CD8-positive, alpha-beta memory T cell (primary cell): ENCODE results near the gene PLPPR3. TPM values are rescaled to one million over a fixed set of nuclear protein-coding genes. Genes with fewer than 3 reads are reported as not detected.
"Not testable (repeated sequence)": the region's sequence is repeated elsewhere in the genome, so short reads cannot be mapped to it uniquely, and the experiment has no call there.

Source experiments
- CTCF ChIA-PET: fragments of 350-600 bp; sonication (Branson Sonifier 250); formaldehyde crosslinking; loops from one replicate; lab custom pipeline; 2021; ENCODE audit warnings: antibody characterized with exemption; lab: Charles Lee
- POLR2A ChIA-PET: fragments of 350-600 bp; sonication (Branson Sonifier 250); formaldehyde crosslinking; loops from one replicate; lab custom pipeline; 2021; ENCODE audit warnings: antibody characterized with exemption; lab: Charles Lee
- DNase-seq, 5 donors: peaks; one replicate each; pipeline versions ENCODE4 v3.0.0 to v3.0.0-alpha.2; 2020 to 2022; ENCODE audit warnings: mixed read lengths in 1 of 5
- H3K27ac ChIP-seq: one replicate; pipeline ENCODE4 v1.7.0; 2013; ENCODE audit warnings: low read depth, mild to moderate bottlenecking, low read length, moderate library complexity
- H3K27me3 ChIP-seq: 2 replicates; pipeline ENCODE4 v1.7.0; 2013; ENCODE audit warnings: low read length, mild to moderate bottlenecking; ENCODE audit not compliant: insufficient read depth, poor library complexity, severe bottlenecking
- H3K36me3 ChIP-seq: 2 replicates; pipeline ENCODE4 v1.7.0; 2013; ENCODE audit warnings: mild to moderate bottlenecking, low read length, moderate library complexity; ENCODE audit not compliant: insufficient read depth
- H3K4me1 ChIP-seq: 2 replicates; pipeline ENCODE4 v1.7.0; 2013; ENCODE audit warnings: mild to moderate bottlenecking, low read length, moderate library complexity; ENCODE audit not compliant: insufficient read depth
- H3K4me3 ChIP-seq: 2 replicates; pipeline ENCODE4 v1.7.0; 2013; ENCODE audit warnings: mild to moderate bottlenecking, low read length
- H3K9me3 ChIP-seq: 2 replicates; pipeline ENCODE4 v1.7.0; 2013; ENCODE audit warnings: mild to moderate bottlenecking, low read length
- H3K27ac Mint-ChIP-seq, 8 donors: one replicate each; pipeline ENCODE4 v1.8.0; 2020 to 2021; ENCODE audit warnings: mixed read lengths in 8 of 8, mild to moderate bottlenecking in 6 of 8, inconsistent platforms in 3 of 8, moderate library complexity in 3 of 8
- H3K27me3 Mint-ChIP-seq, 2 donors: one replicate each; pipeline ENCODE4 v1.8.0; 2020 to 2021; ENCODE audit warnings: mixed read lengths in 2 of 2, mild to moderate bottlenecking in 1 of 2, moderate library complexity in 1 of 2
- H3K36me3 Mint-ChIP-seq, 3 donors: one replicate each; pipeline ENCODE4 v1.8.0; 2020 to 2021; ENCODE audit warnings: mixed read lengths in 3 of 3, inconsistent platforms in 1 of 3, mild to moderate bottlenecking in 1 of 3
- H3K4me1 Mint-ChIP-seq, 3 donors: one replicate each; pipeline ENCODE4 v1.8.0; 2020 to 2021; ENCODE audit warnings: mixed read lengths in 3 of 3, inconsistent platforms in 1 of 3, mild to moderate bottlenecking in 1 of 3
- H3K4me3 Mint-ChIP-seq, 7 donors: one replicate each; pipeline ENCODE4 v1.8.0; 2020 to 2021; ENCODE audit warnings: mixed read lengths in 7 of 7, mild to moderate bottlenecking in 6 of 7, moderate library complexity in 4 of 7, inconsistent platforms in 2 of 7
- H3K9me3 Mint-ChIP-seq, 5 donors: one replicate each; pipeline ENCODE4 v1.8.0; 2020 to 2022; ENCODE audit warnings: mixed read lengths in 5 of 5, mild to moderate bottlenecking in 3 of 5, moderate library complexity in 2 of 5, inconsistent platforms in 1 of 5
- polyA plus RNA-seq: library from polyadenylated mRNA; unstranded; fragments of 300-500 nt; fragmentation: Illumina TruSeq; gene quantifications from one replicate; pipeline ENCODE4 v1.2.3, GENCODE V29; 2021
- total RNA-seq, 2 experiments: library from RNA; stranded (reverse); gene quantifications; one replicate each; pipeline ENCODE4 v1.2.3, GENCODE V29; 2021

Gene PLPPR3
- total and polyA plus RNA-seq, 3 experiments from 2014 or later, result not detected

DNA sequence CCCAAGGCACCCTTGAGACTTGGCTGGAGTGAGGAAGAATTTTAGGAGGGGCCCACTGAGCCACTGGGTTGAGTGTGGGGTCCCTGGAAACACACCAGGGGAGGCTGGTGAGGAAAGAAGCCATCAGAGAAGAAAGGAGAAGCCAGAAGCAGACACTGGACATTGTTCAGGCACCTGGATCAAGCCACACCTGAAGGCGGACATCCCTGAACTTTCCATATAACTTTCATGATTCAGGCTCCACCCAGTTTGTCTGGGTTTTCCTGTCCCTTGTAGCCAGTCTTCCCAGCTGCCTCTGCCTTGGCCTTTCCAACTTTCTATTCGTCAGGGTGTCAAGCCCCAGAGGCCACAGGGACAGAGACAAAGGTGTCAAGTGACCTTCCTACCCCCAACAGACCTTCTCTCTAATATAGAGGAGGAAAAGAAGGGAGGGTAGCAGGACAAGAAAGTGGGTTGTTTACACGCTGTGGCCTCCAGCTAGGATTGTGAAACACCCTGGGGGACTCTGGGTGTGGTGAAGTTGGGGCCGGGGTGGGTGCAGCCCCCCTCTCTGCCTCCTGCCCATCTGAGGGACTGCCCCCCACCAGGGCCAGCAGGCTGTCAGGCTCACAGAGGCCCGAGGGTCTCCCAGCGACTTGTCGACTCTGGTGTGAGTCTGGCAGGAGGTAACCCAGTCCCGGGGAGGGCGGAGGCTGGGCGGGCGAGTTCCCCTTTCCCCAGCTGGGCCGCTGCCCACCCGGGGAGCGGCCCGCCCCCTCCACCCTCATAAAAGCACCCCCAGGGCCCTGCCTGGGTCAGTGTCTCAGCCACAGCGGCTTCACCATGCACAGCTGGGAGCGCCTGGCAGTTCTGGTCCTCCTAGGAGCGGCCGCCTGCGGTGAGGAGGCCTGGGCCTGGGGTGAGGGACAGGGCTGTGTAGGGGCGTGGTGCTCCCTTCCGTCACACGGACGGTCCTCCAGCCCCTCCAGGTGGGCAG is 37.4 kb upstream of the PLPPR3 start, which contains the start of gene CFD:
Gene CFD (plus strand): TSS at position 797 of the 976 bp plus-strand sequence. CDS start 26 bp downstream, at position 823.
- H3K4me1 Mint-ChIP-seq, result peaks cover 11 to 18% (median 15%) of the 10 kb centered on the region in 3 donors
- no peaks in the 10 kb centered on the region for H3K9me3 ChIP-seq
- peaks cover 23% of the 10 kb centered on the region for H3K4me1 ChIP-seq
- no peaks in the 10 kb centered on the region for H3K36me3 ChIP-seq
- H3K27ac ChIP-seq, result peak within 1 kb of the TSS; percentile 64
- ChIA-PET POLR2A (interaction anchor here (0.9 kb wide), 1 partner anchor 52 kb away, joined by 3 read pairs; no protein-coding TSS in a partner anchor), CTCF (interaction anchor here (1.2 to 3.8 kb wide), 4 partner anchors 48 to 125 kb away, joined by 3 to 22 read pairs (median 8); partner anchors contain the start of gene WDR18)
- no peak within 1 kb of the TSS for H3K4me3 ChIP-seq
- H3K27me3 ChIP-seq, result peaks cover 13% of the 10 kb centered on the region
- H3K27me3 Mint-ChIP-seq, result peaks cover 6 to 10% of the 10 kb centered on the region in 2 donors
- no peak for DNase-seq
- no peak within 1 kb of the TSS for H3K27ac Mint-ChIP-seq
- H3K4me3 Mint-ChIP-seq, result peak within 1 kb of the TSS in 2 of 7 donors; percentile 28 to 47
- H3K9me3 Mint-ChIP-seq, result no peaks in the 10 kb centered on the region
- no peaks in the 10 kb centered on the region for H3K36me3 Mint-ChIP-seq

DNA sequence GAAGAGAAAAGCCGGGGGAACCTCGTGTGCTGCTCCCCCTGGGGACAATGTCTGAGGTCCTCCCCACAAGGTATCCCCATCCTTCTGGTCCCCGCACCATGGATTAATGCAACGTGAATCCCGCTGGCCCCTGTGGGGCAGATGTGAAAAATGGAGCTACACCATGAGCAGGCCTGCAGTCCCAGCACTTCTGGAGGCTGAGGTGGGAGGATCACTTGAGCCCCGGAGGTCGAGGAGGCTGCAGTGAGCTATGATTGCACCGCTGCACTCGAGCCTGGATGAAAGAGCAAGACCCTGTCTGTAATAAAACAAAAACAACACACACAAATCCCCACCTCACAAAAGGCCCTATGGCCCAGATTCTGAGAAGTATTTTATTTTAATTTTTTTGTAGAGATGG is 36.5 kb upstream of the PLPPR3 start:
- H3K4me1 ChIP-seq, result peaks cover 14% of the 10 kb centered on the region
- H3K36me3 ChIP-seq, result no peaks in the 10 kb centered on the region
- H3K4me3 Mint-ChIP-seq, result no peak overlapping the region
- H3K36me3 Mint-ChIP-seq, result no peaks in the 10 kb centered on the region
- DNase-seq, result no peak
- no peak overlapping the region for H3K4me3 ChIP-seq
- no peak overlapping the region for H3K27ac ChIP-seq
- peaks cover 7 to 10% (median 9%) of the 10 kb centered on the region in 3 donors for H3K4me1 Mint-ChIP-seq
- peaks cover 6 to 10% of the 10 kb centered on the region in 2 donors for H3K27me3 Mint-ChIP-seq
- H3K9me3 ChIP-seq, result no peaks in the 10 kb centered on the region
- H3K9me3 Mint-ChIP-seq, result no peaks in the 10 kb centered on the region
- H3K27me3 ChIP-seq, result peaks cover 13% of the 10 kb centered on the region
- CTCF ChIA-PET, result interaction anchor here (0.9 to 3.8 kb wide), 5 partner anchors 22 to 125 kb away, joined by 3 to 22 read pairs (median 3); partner anchors contain the start of gene WDR18
- H3K27ac Mint-ChIP-seq, result no peak overlapping the region
- POLR2A ChIA-PET, result interaction anchor here (0.7 to 0.9 kb wide), 2 partner anchors 53 to 224 kb away, joined by 3 to 5 read pairs; no protein-coding TSS in a partner anchor

DNA sequence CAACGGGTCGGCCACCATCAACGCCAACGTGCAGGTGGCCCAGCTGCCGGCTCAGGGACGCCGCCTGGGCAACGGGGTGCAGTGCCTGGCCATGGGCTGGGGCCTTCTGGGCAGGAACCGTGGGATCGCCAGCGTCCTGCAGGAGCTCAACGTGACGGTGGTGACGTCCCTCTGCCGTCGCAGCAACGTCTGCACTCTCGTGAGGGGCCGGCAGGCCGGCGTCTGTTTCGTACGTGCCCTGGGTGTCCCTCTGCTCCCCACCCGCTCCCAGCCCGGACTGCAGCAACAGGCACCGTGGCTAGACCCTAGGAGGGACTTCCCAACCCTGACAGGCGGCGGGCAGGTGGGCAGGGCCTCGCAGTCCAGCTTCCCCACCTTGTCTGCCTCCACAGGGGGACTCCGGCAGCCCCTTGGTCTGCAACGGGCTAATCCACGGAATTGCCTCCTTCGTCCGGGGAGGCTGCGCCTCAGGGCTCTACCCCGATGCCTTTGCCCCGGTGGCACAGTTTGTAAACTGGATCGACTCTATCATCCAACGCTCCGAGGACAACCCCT is 33.9 kb upstream of the PLPPR3 start:
- Mint-ChIP-seq H3K27ac (no peak overlapping the region), H3K9me3 (no peaks in the 10 kb centered on the region), H3K27me3 (peaks cover 6 to 14% of the 10 kb centered on the region in 2 donors), H3K4me3 (no peak overlapping the region), H3K4me1 (no peaks in the 10 kb centered on the region), H3K36me3 (no peaks in the 10 kb centered on the region)
- no peak for DNase-seq
- H3K27me3 ChIP-seq, result peaks cover 16% of the 10 kb centered on the region
- no peak overlapping the region for H3K27ac ChIP-seq
- H3K36me3 ChIP-seq, result no peaks in the 10 kb centered on the region
- peaks cover 4% of the 10 kb centered on the region for H3K4me1 ChIP-seq
- POLR2A ChIA-PET, result no interaction called here
- CTCF ChIA-PET, result interaction anchor here (0.7 to 3.8 kb wide), 10 partner anchors 13 to 128 kb away, joined by 3 to 22 read pairs (median 5); partner anchors contain the start of gene WDR18
- H3K4me3 ChIP-seq, result no peak overlapping the region
- no peaks in the 10 kb centered on the region for H3K9me3 ChIP-seq

DNA sequence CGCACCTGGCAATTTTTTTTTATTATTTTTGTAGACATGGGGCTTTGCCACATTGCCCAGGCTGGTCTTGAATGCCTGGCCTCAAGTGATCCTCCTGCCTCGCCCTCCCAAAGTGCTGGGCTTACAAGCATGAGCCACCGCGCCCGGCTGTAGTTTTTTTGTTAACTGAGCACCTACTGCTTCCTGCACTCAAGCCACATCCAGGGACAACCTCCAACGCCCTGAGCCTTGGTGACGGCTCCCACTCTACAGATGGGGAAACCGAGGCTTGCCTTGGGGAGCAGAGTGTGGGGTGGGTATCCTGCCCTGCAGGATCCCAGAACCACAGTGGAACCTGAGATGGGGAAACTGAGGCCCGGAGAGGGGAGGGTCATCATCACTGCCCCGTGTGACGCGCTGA is 33.4 kb upstream of the PLPPR3 start:
- Mint-ChIP-seq H3K4me1 (no peaks in the 10 kb centered on the region), H3K36me3 (no peaks in the 10 kb centered on the region), H3K4me3 (no peak overlapping the region), H3K27ac (no peak overlapping the region), H3K27me3 (peaks cover 9 to 14% of the 10 kb centered on the region in 2 donors), H3K9me3 (no peaks in the 10 kb centered on the region)
- H3K27me3 ChIP-seq, result peaks cover 21% of the 10 kb centered on the region
- H3K9me3 ChIP-seq, result no peaks in the 10 kb centered on the region
- peaks cover 4% of the 10 kb centered on the region for H3K4me1 ChIP-seq
- H3K27ac ChIP-seq, result no peak overlapping the region
- no peak for DNase-seq
- ChIA-PET POLR2A (no interaction called here), CTCF (interaction anchor here (0.7 to 3.8 kb wide), 6 partner anchors 52 to 85 kb away, joined by 3 to 22 read pairs (median 8); no protein-coding TSS in a partner anchor)
- H3K4me3 ChIP-seq, result no peak overlapping the region
- H3K36me3 ChIP-seq, result no peaks in the 10 kb centered on the region

DNA sequence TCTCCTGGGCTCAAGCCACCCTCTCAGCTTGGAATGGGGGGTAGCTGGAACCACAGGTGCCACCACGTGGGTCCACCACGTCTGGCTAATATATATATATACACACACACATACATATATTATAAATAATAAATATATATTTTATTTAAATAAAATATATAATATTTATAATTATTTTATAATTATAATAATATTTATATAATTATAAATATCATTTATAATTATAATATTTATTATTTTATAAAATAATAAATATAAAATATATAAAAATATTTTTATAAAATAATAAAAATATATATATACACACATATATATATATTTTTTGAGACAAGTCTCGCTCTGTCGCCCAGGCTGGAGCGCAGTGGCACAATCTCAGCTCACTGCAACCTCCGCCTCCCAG is 32.8 kb upstream of the PLPPR3 start:
- Mint-ChIP-seq H3K4me3 (no peak overlapping the region), H3K36me3 (no peaks in the 10 kb centered on the region), H3K9me3 (no peaks in the 10 kb centered on the region), H3K4me1 (no peaks in the 10 kb centered on the region), H3K27ac (no peak overlapping the region), H3K27me3 (peaks cover 14% of the 10 kb centered on the region in 2 donors)
- ChIA-PET CTCF (interaction anchor here (2.7 kb wide), 1 partner anchor 85 kb away, joined by 11 read pairs; no protein-coding TSS in a partner anchor), POLR2A (no interaction called here)
- peaks cover 19% of the 10 kb centered on the region for H3K27me3 ChIP-seq
- no peaks in the 10 kb centered on the region for H3K9me3 ChIP-seq
- no peak overlapping the region for H3K4me3 ChIP-seq
- H3K27ac ChIP-seq, result no peak overlapping the region
- DNase-seq, result no peak
- H3K4me1 ChIP-seq, result no peaks in the 10 kb centered on the region
- no peaks in the 10 kb centered on the region for H3K36me3 ChIP-seq

DNA sequence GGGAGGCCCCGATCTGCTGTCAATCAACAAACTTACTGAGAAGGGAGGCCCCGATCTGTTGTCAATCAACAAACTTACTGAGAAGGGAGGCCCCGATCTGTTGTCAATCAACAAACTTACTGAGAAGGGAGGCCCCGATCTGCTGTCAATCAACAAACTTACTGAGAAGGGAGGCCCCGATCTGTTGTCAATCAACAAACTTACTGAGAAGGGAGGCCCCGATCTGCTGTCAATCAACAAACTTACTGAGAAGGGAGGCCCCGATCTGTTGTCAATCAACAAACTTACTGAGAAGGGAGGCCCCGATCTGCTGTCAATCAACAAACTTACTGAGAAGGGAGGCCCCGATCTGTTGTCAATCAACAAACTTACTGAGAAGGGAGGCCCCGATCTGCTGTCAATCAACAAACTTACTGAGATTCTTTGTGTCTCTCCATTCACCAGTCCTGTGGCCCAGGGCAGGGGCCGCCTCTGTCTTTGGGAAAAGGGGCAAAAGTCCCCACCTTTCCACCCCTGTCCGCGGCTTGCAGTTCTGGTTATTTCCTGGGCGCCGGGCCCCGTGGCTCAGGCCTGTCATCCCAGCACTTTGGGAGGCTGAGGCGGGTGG is 32.0 kb upstream of the PLPPR3 start:
- H3K36me3 Mint-ChIP-seq, CTCF ChIA-PET, POLR2A ChIA-PET, H3K27ac ChIP-seq, H3K4me1 Mint-ChIP-seq, H3K27ac Mint-ChIP-seq, H3K9me3 ChIP-seq, H3K4me3 ChIP-seq, H3K4me1 ChIP-seq, DNase-seq, H3K9me3 Mint-ChIP-seq, H3K36me3 ChIP-seq, H3K4me3 Mint-ChIP-seq: not testable (repeated sequence)
- peaks cover 12% of the 10 kb centered on the region for H3K27me3 ChIP-seq
- peaks cover 17 to 20% of the 10 kb centered on the region in 2 donors for H3K27me3 Mint-ChIP-seq

DNA sequence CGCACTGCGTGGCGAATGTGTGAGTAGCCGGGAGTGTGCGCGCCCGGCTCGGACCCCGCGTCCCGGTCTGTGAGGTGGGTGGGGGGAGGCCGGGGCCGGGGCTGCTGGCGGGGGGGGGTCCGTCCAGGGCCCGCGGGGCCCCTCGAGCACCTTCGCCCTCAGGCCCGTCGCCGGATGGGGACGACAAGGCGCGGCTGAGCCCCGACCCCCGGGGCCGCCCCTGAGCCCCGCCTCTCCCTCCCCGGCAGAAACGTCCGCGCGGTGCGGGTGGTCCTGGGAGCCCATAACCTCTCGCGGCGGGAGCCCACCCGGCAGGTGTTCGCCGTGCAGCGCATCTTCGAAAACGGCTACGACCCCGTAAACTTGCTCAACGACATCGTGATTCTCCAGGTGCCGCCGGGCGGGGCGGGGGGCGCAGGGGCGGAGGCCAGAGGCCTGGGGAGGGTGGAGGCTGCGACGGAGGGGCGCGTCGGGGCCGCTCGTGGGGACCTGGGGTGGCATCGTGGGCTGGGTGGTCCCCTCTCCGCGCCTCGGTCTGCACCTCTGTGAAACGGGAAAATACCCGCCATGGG is 31.3 kb upstream of the PLPPR3 start:
- Histone ChIP-seq H3K9me3 (no peaks in the 10 kb centered on the region), H3K4me3 (no peak overlapping the region), H3K4me1 (no peaks in the 10 kb centered on the region), H3K36me3 (no peaks in the 10 kb centered on the region), H3K27me3 (peaks cover 19% of the 10 kb centered on the region), H3K27ac (no peak overlapping the region)
- ChIA-PET POLR2A (no interaction called here), CTCF (no interaction called here)
- no peaks in the 10 kb centered on the region for H3K9me3 Mint-ChIP-seq
- no peaks in the 10 kb centered on the region for H3K36me3 Mint-ChIP-seq
- H3K4me3 Mint-ChIP-seq, result no peak overlapping the region
- H3K27me3 Mint-ChIP-seq, result peaks cover 16 to 22% of the 10 kb centered on the region in 2 donors
- DNase-seq, result no peak
- no peaks in the 10 kb centered on the region for H3K4me1 Mint-ChIP-seq
- no peak overlapping the region for H3K27ac Mint-ChIP-seq
